RWPE1 (cell line): Measurements from ENCODE around the gene RFX2.

ENCODE experiments used
- CTCF ChIA-PET: fragments of 350-600 bp; sonication (Branson Sonifier 250); formaldehyde crosslinking; extraction: SDS; loops from one replicate; lab custom pipeline; 2021; lab: Yijun Ruan, JAX
- POLR2A ChIA-PET: fragments of 400-600 bp; formaldehyde crosslinking; extraction: SDS; loops from one replicate; lab custom pipeline; 2020; ENCODE audit warnings: antibody characterized with exemption; ENCODE audit not compliant: low non-redundant PET; lab: Yijun Ruan, JAX
- DNase-seq: peaks from one replicate; pipeline ENCODE4 v3.0.0; 2012; ENCODE audit warnings: low spot score
- H3K27ac ChIP-seq: fragments of 450-650 bp; 2 replicates; pipeline ENCODE4 v1.5.1; 2017
- TF ChIP-seq, protein P1 (sequence below): fragments of 450-650 bp; conservative IDR thresholded peaks from 2 replicates; pipeline ENCODE4 v1.5.1; 2017; ENCODE audit warnings: low read depth, mild to moderate bottlenecking

The RFX2 gene

DNA sequence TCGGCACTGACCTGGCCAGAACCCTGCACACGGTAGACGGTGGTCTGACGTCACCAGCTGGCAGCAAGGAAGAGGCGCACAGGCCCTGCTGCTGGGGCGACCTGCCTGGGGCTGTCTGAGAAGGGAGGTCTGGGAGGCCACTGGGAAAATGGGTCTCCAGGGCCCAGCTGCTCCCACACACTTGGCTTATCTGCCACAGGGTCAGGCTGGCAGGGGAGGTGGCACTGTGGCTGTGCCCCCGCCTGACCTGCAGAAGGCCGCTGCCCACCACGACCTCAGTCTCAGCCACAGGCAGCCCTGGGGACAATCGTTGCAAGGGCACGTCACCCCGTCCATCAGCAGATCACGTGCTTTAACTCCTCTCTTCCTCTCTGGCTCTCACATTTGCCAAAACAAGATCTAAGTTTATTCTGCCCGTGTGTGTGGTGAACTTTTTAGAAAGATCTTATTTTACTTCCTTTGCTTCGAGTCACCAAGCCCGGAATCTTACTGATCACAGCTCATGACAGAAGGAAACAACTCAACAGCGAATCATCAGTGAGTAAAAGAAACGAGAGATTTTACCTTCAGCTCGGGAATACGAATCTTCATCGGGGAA, 87.1 kb downstream of the RFX2 start:
- ChIA-PET CTCF (interaction anchor here (0.6 to 2.1 kb wide), 6 partner anchors 12 to 219 kb away, joined by 3 to 12 read pairs (median 4); no protein-coding TSS in a partner anchor), POLR2A (no interaction called here)
- peak; percentile 34 for DNase-seq
- TF ChIP-seq, protein P1, sequence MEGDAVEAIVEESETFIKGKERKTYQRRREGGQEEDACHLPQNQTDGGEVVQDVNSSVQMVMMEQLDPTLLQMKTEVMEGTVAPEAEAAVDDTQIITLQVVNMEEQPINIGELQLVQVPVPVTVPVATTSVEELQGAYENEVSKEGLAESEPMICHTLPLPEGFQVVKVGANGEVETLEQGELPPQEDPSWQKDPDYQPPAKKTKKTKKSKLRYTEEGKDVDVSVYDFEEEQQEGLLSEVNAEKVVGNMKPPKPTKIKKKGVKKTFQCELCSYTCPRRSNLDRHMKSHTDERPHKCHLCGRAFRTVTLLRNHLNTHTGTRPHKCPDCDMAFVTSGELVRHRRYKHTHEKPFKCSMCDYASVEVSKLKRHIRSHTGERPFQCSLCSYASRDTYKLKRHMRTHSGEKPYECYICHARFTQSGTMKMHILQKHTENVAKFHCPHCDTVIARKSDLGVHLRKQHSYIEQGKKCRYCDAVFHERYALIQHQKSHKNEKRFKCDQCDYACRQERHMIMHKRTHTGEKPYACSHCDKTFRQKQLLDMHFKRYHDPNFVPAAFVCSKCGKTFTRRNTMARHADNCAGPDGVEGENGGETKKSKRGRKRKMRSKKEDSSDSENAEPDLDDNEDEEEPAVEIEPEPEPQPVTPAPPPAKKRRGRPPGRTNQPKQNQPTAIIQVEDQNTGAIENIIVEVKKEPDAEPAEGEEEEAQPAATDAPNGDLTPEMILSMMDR: no peak
- peak overlapping the region; percentile 37 for H3K27ac ChIP-seq

DNA sequence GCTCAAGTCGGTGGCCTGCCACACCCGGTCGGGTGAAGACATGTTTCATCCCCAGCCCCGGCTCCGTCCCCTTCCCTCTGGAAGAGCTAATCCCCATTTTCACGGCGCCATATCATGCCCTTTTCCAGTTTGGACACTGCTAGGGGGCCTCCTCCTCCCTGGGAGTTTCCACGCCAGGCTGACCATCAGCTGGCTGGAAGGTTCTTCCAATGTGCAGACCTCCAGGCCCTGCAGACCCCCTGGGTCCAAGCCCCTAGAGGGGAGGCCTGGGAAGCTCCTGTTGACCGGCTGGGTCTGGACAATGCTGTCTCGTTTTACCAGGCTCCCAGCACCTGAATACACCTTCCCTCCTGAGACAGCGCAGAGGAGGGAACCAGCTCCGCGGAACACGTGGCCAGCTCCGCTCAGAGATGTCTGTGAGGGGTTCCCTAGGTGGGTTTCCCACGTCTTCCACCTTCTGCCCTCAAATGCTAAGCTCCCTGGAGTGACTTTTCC, 87.7 kb downstream of the RFX2 start:
- no peak for DNase-seq
- peak overlapping the region; percentile 37 for H3K27ac ChIP-seq
- CTCF ChIA-PET: interaction anchor here (0.6 to 2.1 kb wide), 10 partner anchors 11 to 729 kb away, joined by 3 to 12 read pairs (median 4); partner anchors contain the start of gene ALKBH7
- POLR2A ChIA-PET: no interaction called here
- TF ChIP-seq, protein P1: peak; percentile 3; the same call in 1 of the 2 replicates

DNA sequence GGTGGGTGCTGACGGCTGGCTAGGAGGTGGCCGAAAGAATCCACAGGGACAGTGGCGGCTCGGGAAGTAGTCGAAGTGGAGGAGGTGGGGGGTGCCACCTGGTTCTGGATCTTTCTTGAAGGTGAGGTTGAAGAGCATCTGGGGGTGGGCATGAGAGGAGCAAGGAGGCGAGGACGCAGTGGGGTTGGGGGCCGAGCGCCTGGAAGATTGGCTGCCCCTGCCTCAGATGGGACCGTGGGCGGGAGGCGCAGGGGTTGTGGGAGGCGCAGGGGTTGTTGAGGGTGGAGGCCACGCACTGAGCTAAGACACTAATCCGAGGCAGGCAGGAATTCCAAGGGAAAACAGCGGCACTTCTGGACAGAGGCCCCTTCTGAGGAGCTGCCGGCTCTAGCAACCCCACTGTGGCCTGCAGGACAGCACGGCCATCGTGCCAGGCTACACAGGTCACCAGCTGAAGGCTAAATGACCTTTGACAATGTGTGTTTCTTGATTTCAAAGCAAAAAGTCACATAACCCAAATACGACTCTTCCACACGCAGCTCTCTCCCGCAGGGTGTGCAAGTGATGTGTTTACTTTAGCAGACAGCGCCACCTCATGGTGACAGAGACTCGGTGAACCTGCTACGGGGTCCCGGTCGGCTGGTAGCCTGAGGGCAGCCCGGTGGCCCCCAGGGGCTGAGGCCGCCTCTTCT, 88.3 kb downstream of the RFX2 start:
- DNase-seq: peak; percentile 40
- peak overlapping the region; percentile 37; the same call in 1 of the 2 replicates for H3K27ac ChIP-seq
- CTCF ChIA-PET: interaction anchor here (0.6 to 2.1 kb wide), 13 partner anchors 8 to 729 kb away, joined by 3 to 12 read pairs (median 4); partner anchors contain the start of gene ALKBH7
- TF ChIP-seq, protein P1: peak; percentile 39
- POLR2A ChIA-PET: no interaction called here

DNA sequence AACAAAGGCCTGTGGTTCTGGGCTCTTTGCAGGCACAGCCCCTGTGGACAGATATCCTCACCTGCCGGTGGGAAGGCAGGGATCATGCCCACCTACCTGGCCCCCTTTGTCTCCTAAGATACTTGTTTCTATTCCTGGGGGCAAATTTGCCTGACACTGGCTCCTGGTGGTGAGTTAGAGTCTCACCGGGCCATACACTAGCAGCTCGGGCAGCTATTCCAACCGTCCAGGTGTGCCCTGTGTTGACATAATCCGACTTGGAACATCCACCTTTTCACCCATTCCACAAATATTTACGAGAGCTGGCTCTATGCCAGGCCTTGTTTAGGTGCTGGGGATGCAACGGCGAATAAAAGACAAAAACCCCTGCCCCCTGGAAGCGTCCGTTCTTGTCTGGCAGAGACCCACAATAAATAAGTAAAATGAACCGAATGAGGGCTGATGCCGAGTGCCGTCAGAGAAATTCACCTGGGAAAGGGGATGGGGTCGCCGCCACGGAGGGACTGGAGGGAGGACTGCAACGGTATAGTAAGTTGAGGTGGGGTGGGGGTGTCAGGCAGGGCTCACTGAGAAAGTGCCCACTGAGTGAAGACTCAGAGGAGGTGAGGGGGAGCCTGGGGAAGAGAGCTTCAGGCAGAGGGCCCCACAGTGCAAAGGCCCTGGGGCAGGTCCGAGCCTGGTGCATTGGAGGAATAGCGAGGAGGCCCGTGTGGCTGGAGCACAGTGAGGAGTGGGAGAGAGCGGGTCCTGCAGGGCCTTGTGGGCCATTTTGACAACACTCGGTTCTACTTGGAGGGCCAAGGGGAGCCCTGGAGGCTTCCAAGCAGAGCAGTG, 89.1 kb downstream of the RFX2 start:
- TF ChIP-seq, protein P1: no peak
- POLR2A ChIA-PET: no interaction called here
- no peak for DNase-seq
- H3K27ac ChIP-seq: no peak overlapping the region
- CTCF ChIA-PET: interaction anchor here (0.6 to 1.3 kb wide), 4 partner anchors 31 to 332 kb away, joined by 3 to 7 read pairs (median 4); no protein-coding TSS in a partner anchor

DNA sequence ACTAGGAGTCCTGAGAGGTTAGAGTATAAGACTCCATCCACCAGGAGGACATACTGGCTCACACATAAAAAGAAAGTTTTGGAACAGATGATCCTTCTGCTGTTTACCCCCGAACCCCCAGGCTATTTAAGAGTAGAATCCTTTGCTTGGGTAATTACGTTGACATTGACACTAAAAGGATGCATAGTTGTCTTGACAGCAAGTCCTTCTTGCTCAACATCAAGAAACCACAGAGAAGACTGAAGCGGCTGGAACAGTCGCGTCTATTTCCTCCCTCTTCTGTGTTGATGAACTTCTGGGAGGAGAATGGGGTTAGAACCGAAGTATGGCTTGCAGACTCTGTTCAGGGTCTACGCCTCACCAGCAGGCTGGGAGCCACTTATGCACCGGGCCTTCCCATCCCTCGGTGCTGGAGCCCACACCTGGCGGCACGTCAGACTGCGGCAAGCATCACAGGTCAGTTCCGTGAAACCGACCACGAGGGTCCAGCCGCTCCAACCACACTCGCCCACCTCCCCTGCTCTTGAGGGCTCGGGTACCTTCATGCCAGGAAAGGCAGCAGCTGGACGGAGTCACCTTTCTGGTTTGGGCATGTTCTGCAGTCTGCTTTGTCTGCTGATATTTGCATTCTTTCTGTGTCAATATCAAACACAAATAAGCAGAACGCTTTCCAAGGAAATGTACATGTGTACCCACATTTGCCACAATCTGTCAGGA, 90.0 kb downstream of the RFX2 start:
- DNase-seq: no peak
- TF ChIP-seq, protein P1: no peak
- H3K27ac ChIP-seq: no peak overlapping the region
- ChIA-PET CTCF (interaction anchor here (0.6 kb wide), 1 partner anchor 52 kb away, joined by 5 read pairs; no protein-coding TSS in a partner anchor), POLR2A (no interaction called here)
